GM12872 (cell line): ENCODE measurements around the gene MERTK.

ENCODE experiments used
- TF ChIP-seq, protein P1 (sequence below): IDR thresholded peaks from 3 replicates; pipeline ENCODE4 v1.5.1; 2011; ENCODE audit warnings: low read depth, mild to moderate bottlenecking, low read length, moderate library complexity; ENCODE audit not compliant: insufficient read depth

Gene MERTK

GRCh38 chr2:111897924-111898702 is at the start of gene MERTK:
MERTK (plus strand) TSS chr2:111898607; CDS start chr2:111898736, 129 bp downstream.
- TF ChIP-seq, protein P1, sequence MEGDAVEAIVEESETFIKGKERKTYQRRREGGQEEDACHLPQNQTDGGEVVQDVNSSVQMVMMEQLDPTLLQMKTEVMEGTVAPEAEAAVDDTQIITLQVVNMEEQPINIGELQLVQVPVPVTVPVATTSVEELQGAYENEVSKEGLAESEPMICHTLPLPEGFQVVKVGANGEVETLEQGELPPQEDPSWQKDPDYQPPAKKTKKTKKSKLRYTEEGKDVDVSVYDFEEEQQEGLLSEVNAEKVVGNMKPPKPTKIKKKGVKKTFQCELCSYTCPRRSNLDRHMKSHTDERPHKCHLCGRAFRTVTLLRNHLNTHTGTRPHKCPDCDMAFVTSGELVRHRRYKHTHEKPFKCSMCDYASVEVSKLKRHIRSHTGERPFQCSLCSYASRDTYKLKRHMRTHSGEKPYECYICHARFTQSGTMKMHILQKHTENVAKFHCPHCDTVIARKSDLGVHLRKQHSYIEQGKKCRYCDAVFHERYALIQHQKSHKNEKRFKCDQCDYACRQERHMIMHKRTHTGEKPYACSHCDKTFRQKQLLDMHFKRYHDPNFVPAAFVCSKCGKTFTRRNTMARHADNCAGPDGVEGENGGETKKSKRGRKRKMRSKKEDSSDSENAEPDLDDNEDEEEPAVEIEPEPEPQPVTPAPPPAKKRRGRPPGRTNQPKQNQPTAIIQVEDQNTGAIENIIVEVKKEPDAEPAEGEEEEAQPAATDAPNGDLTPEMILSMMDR: peak; percentile 50; the same call in 2 of the 3 replicates

DNA sequence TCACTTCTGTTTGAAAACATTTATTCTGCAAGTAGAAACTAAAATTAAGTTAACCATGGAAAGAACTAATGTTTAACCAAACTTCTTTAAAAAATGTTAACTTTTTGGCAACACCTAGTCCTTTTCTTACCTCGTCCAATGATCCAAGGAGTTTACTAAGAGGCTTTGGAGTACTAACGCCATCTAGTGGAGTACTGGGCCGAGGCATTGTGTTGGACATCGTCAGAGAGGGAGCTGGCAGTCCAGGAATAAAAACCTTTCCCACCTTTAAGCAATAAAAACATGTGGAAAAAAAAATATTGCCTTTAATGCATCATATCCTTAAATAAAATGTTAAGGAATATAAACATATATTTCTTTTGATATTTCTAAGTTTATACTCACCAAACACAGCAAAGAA is 47.8 kb upstream of the MERTK start:
- TF ChIP-seq, protein P1: peak; percentile 41; the same call in 2 of the 3 replicates

GRCh38 chr2:111883661-111884591 is 14.5 kb upstream of the MERTK start, which contains the start of gene ANAPC1:
ANAPC1 (minus strand) TSS chr2:111884193; CDS start chr2:111880825, 3,368 bp downstream.
- TF ChIP-seq, protein P1: no peak

GRCh38 chr2:111884592-111884964 is 13.8 kb upstream of the MERTK start:
- TF ChIP-seq, protein P1: no peak

DNA sequence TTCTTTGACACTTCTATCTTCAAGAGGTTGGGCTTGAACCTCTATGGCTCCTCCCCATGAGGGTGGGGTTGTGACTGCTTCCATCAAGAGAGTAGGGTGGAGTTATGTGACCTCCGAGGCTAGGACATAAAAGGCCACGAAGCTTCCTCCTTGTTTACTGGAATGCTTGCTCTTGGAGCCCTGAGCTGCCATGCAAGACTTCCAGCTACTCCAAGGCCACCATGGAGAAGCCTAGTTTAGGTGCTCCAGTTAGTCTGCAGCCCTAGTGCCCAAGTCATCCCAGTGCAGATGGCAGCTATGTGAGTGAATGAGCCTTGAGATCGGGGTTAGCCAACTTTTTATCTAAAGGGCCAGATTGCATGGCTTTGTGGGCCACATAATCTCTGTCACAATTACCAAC is 2.4 kb upstream of the MERTK start:
- TF ChIP-seq, protein P1: no peak

DNA sequence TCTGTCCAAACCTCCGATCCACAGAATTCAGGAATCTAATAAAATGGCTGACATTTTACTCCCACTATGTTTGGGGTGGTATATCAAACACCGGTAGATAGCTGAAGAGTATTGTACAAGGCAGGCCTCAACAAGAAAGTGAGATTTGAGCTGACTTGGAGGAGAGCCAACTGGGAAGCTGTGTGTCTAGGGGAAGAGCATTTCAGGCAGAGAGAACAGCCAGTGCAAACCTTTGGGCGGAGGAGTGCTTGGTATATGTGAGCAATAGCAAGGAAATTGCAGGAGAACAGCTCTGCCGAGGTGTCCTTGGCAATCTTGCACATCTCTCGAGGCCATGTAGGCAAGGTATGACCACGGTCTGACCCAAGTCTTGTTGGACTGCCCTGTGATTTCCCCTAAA is 1.8 kb upstream of the MERTK start:
- TF ChIP-seq, protein P1: no peak

GRCh38 chr2:111897630-111897923 is 830 bp upstream of the MERTK start:
- TF ChIP-seq, protein P1: no peak
